ENCODE data around the gene C1orf35.

GRCh38 chr1:228087771-228088251 is 15.3 kb downstream of the C1orf35 start:
- TF ChIP-seq GATA3 (IDR thresholded peaks at IDR 0.05; ENCODE audit: low read depth, low read length) (no peak), GATA2 (IDR thresholded peaks at IDR 0.05; ENCODE audit: low read depth, low read length) (no peak)

All from SH-SY5Y (cell line).